T-cell (primary cell): ENCODE data around the gene SERPINB8. TPM values are rescaled to one million over a fixed set of nuclear protein-coding genes. Genes with fewer than 3 reads are reported as not detected.

ENCODE experiments used
- ATAC-seq, 4 experiments: fragments of 200-7000 bp in 3 of 4; fragments of 150-1000 bp in 1 of 4; cut with Tn5 transposase; replicated peaks in 1 of 4; 1 replicate in 3 of 4; 2 replicates in 1 of 4; pipeline ENCODE4 v1.10.0; 2021; ENCODE audit warnings: moderate library complexity in 3 of 4, mild to moderate bottlenecking in 2 of 4, moderate number of reproducible peaks in 1 of 4
- CTCF ChIA-PET, 2 donors: fragments of 300-600 bp; sonication (Branson Sonifier 250); formaldehyde crosslinking; loops; one replicate each; lab custom pipeline; 2022; ENCODE audit warnings: antibody characterized with exemption in 2 of 2; lab: Charles Lee
- POLR2A ChIA-PET, 2 donors: fragments of 300-600 bp; sonication (Branson Sonifier 250); formaldehyde crosslinking; loops; one replicate each; lab custom pipeline; 2022; ENCODE audit warnings: antibody characterized with exemption in 2 of 2; lab: Charles Lee
- DNase-seq, 35 experiments: peaks; one replicate each; pipeline versions ENCODE4 v3.0.0 to v3.0.0-alpha.2; 2013 to 2023
- H3K27ac ChIP-seq: one replicate; pipeline ENCODE4 v1.5.1; 2013; ENCODE audit warnings: low read length
- H3K27me3 ChIP-seq, 2 experiments: replicated peaks in 1 of 2; 1 replicate in 1 of 2; 2 replicates in 1 of 2; pipeline versions ENCODE4 v1.6.1 to v1.7.0; 2013; ENCODE audit warnings: low read length in 1 of 2, mixed read lengths in 1 of 2; ENCODE audit not compliant: control insufficient read depth in 2 of 2, insufficient read depth in 2 of 2; ENCODE audit errors: extremely low read depth in 1 of 2
- H3K36me3 ChIP-seq, 2 donors: 1 replicate in 1 of 2; 2 replicates in 1 of 2; pipeline versions ENCODE4 v1.6.1 to v1.7.0; 2013; ENCODE audit warnings: low read length in 1 of 2; ENCODE audit not compliant: control insufficient read depth in 2 of 2, insufficient read depth in 1 of 2; ENCODE audit errors: extremely low read depth in 1 of 2
- H3K4me1 ChIP-seq, 2 experiments: 1 replicate in 1 of 2; 2 replicates in 1 of 2; pipeline versions ENCODE4 v1.6.1 to v1.7.0; 2013; ENCODE audit warnings: low read length in 2 of 2, mixed read lengths in 1 of 2; ENCODE audit not compliant: insufficient read depth in 2 of 2, control insufficient read depth in 1 of 2; ENCODE audit errors: extremely low read depth in 1 of 2
- H3K4me3 ChIP-seq, 2 donors: 1 replicate in 1 of 2; 2 replicates in 1 of 2; pipeline versions ENCODE4 v1.5.1 to v1.7.0; 2013; ENCODE audit warnings: mild to moderate bottlenecking in 2 of 2, low read length in 1 of 2, moderate library complexity in 1 of 2; ENCODE audit not compliant: control insufficient read depth in 1 of 2; ENCODE audit errors: extremely low read depth in 1 of 2
- H3K9me3 ChIP-seq: 2 replicates; pipeline ENCODE4 v1.7.0; 2013
- H3K27ac Mint-ChIP-seq, 2 donors: one replicate each; pipeline ENCODE4 v1.8.0; 2020 to 2021; ENCODE audit warnings: mild to moderate bottlenecking in 2 of 2, mixed read lengths in 2 of 2
- H3K27me3 Mint-ChIP-seq, 2 donors: one replicate each; pipeline ENCODE4 v1.8.0; 2021 to 2022; ENCODE audit warnings: mixed read lengths in 2 of 2
- H3K36me3 Mint-ChIP-seq: one replicate; pipeline ENCODE4 v1.8.0; 2021; ENCODE audit warnings: mixed read lengths
- H3K4me1 Mint-ChIP-seq, 3 donors: one replicate each; pipeline ENCODE4 v1.8.0; 2020 to 2022; ENCODE audit warnings: mixed read lengths in 3 of 3, mild to moderate bottlenecking in 1 of 3
- H3K4me3 Mint-ChIP-seq, 3 donors: one replicate each; pipeline ENCODE4 v1.8.0; 2020 to 2022; ENCODE audit warnings: mild to moderate bottlenecking in 3 of 3, mixed read lengths in 3 of 3, moderate library complexity in 3 of 3
- H3K9me3 Mint-ChIP-seq, 3 donors: one replicate each; pipeline ENCODE4 v1.8.0; 2020 to 2022; ENCODE audit warnings: mixed read lengths in 3 of 3
- WGBS: methylation state at CpG from one replicate; pipeline ENCODE4 v1.1.5; 2013; ENCODE audit warnings: missing lambda C conversion rate; ENCODE audit not compliant: insufficient coverage; 5-methylcytosine and 5-hydroxymethylcytosine counted together
- total RNA-seq, 35 experiments: library from RNA in 6 of 35; stranded (reverse) in 6 of 35; fragments of 120-200 nt in 1 of 35; gene quantifications; one replicate each; pipeline versions ENCODE4 v1.2.1 to v1.2.4 and lab custom pipeline; 2013 to 2026

The SERPINB8 gene
- total RNA-seq, 5 donors from 2014 or later (not counting 1 experiment from before 2014, with no cell fraction given): 14.4 to 19.9 (median 14.7) TPM

GRCh38 chr18:64031411-64031810 is 61.5 kb downstream of the SERPINB8 start:
- WGBS: no CpG with 5 or more reads among the region's 3 CpGs
- Mint-ChIP-seq H3K4me1 (no peaks in the 10 kb centered on the region), H3K4me3 (no peak overlapping the region), H3K9me3 (no peaks in the 10 kb centered on the region), H3K27ac (no peak overlapping the region), H3K36me3 (no peaks in the 10 kb centered on the region), H3K27me3 (peaks cover 18 to 19% of the 10 kb centered on the region in 2 donors)
- Histone ChIP-seq H3K9me3 (no peaks in the 10 kb centered on the region), H3K27me3 (peaks cover 0 to 12% of the 10 kb centered on the region in 2 experiments), H3K4me1 (no peaks in the 10 kb centered on the region), H3K4me3 (no peak overlapping the region), H3K36me3 (no peaks in the 10 kb centered on the region), H3K27ac (no peak overlapping the region)
- ATAC-seq: no peak
- POLR2A ChIA-PET: no interaction called here
- DNase-seq: no peak
- CTCF ChIA-PET: no interaction called here

GRCh38 chr18:64032312-64032711 is 62.4 kb downstream of the SERPINB8 start:
- Mint-ChIP-seq H3K36me3 (no peaks in the 10 kb centered on the region), H3K27me3 (peaks cover 14 to 19% of the 10 kb centered on the region in 2 donors), H3K9me3 (no peaks in the 10 kb centered on the region), H3K27ac (no peak overlapping the region), H3K4me3 (no peak overlapping the region), H3K4me1 (no peaks in the 10 kb centered on the region)
- ATAC-seq (no peak), DNase-seq (no peak)
- Histone ChIP-seq H3K27me3 (peaks cover 0 to 9% of the 10 kb centered on the region in 2 experiments), H3K4me1 (no peaks in the 10 kb centered on the region), H3K4me3 (no peak overlapping the region), H3K27ac (no peak overlapping the region), H3K36me3 (no peaks in the 10 kb centered on the region), H3K9me3 (no peaks in the 10 kb centered on the region)
- ChIA-PET CTCF (no interaction called here), POLR2A (no interaction called here)
- 80% methylated on average over 2 of the region's 6 CpGs for WGBS

DNA sequence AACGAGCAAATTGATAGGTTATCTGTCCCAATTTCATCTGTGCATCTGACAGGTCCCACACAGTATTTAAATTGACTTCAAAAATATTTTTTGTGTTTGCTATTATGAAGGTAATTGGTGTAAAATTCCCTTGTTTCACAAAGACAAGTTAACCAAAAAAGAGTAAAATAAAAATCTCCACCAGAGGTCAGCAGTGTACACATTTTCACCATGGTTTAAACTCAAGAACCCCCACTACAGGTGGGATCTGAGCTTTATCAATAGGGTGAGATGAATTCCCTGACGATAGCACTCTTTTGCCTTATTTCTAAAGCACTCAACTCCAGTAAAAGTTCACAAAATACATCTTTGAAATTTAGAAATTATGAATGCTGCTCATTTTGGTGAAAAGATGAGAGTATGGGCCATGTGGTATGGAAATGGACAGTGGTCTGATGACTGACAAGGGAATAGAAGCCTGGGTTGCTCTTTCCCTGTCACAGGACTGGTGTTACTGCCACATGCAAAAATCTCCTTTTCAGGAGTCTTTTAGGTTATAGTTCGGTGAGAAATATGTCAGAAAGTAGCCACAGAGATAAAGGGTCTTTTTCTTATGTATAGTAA is 68.0 kb downstream of the SERPINB8 start:
- no peaks in the 10 kb centered on the region for H3K27me3 ChIP-seq
- Mint-ChIP-seq H3K27me3 (peaks cover 0 to 7% of the 10 kb centered on the region in 2 donors), H3K36me3 (no peaks in the 10 kb centered on the region), H3K4me1 (no peaks in the 10 kb centered on the region), H3K4me3 (no peak overlapping the region), H3K27ac (no peak overlapping the region), H3K9me3 (no peaks in the 10 kb centered on the region)
- ChIA-PET POLR2A (no interaction called here), CTCF (interaction anchor here in 1 of 2 donors (0.6 to 1.0 kb wide), 2 partner anchors 49 to 535 kb away, joined by 3 read pairs; no protein-coding TSS in a partner anchor)
- ATAC-seq: no peak
- WGBS: no CpG with 5 or more reads among the region's 3 CpGs
- no peak overlapping the region for H3K4me3 ChIP-seq
- H3K27ac ChIP-seq: no peak overlapping the region
- no peaks in the 10 kb centered on the region for H3K36me3 ChIP-seq
- DNase-seq: peak in 1 of 35 experiments; percentile 35
- no peaks in the 10 kb centered on the region for H3K9me3 ChIP-seq
- no peaks in the 10 kb centered on the region for H3K4me1 ChIP-seq

Other genes with a start within 250 kb of the SERPINB8 start
- gene SERPINB7, start 194.7 kb upstream of the SERPINB8 start, total RNA-seq: not detected
- not detected for gene SERPINB2, start 82.4 kb upstream of the SERPINB8 start, total RNA-seq
- gene SERPINB10, start 62.1 kb upstream of the SERPINB8 start, total RNA-seq: not detected
- 1 to 10 TPM in 2 of 5 donors, under 1 TPM in 1, not detected in 2; 0.53 to 1.8 (median 1.6) TPM for gene HMSD, start 20.8 kb upstream of the SERPINB8 start, total RNA-seq
- not detected for gene LINC00305, start 179.0 kb downstream of the SERPINB8 start, total RNA-seq